HEK293 (cell line): ENCODE measurements around the gene SPACA4.
A peak's percentile ranks its signal among the peaks of the same experiment; 100 is the strongest.

Experiments
- KLF10 ChIP-seq: fragments of 450-650 bp; IDR thresholded peaks from 2 replicates; pipeline ENCODE4 v1.5.1; 2018; ENCODE audit warnings: missing biosample characterization, mild to moderate bottlenecking, missing genetic modification characterization
- KLF9 ChIP-seq: fragments of 450-650 bp; formaldehyde crosslinking; IDR thresholded peaks from 2 replicates; pipeline ENCODE4 v1.5.1; 2016; ENCODE audit warnings: missing biosample characterization, missing genetic modification characterization, low read depth
- MEIS1 ChIP-seq: sonication (generic); formaldehyde crosslinking; IDR thresholded peaks from 2 replicates; pipeline ENCODE4 v1.8.1; 2022; ENCODE audit warnings: missing genetic modification reagents, mild to moderate bottlenecking, borderline replicate concordance
- MYNN ChIP-seq: fragments of 450-650 bp; formaldehyde crosslinking; IDR thresholded peaks from 2 replicates; pipeline ENCODE4 v1.5.1; 2016; ENCODE audit warnings: missing biosample characterization, missing genetic modification characterization, borderline replicate concordance
- ZBTB21 ChIP-seq: fragments of 450-650 bp; formaldehyde crosslinking; IDR thresholded peaks from 2 replicates; pipeline ENCODE4 v1.5.1; 2017; ENCODE audit warnings: missing biosample characterization, missing genetic modification characterization
- ZNF133 ChIP-seq: fragments of 450-650 bp; formaldehyde crosslinking; IDR thresholded peaks from 2 replicates; pipeline ENCODE4 v1.5.1; 2016; ENCODE audit warnings: missing biosample characterization, missing genetic modification characterization
- ZNF138 ChIP-seq: fragments of 450-650 bp; formaldehyde crosslinking; IDR thresholded peaks from 2 replicates; pipeline ENCODE4 v1.5.1; 2016; ENCODE audit warnings: missing biosample characterization, missing genetic modification characterization, borderline replicate concordance
- ZNF169 ChIP-seq: fragments of 450-650 bp; formaldehyde crosslinking; IDR thresholded peaks from 2 replicates; pipeline ENCODE4 v1.5.1; 2016; ENCODE audit warnings: missing biosample characterization, missing genetic modification characterization
- ZNF211 ChIP-seq: fragments of 450-650 bp; formaldehyde crosslinking; IDR thresholded peaks from 2 replicates; pipeline ENCODE4 v1.5.1; 2016; ENCODE audit warnings: low read depth, missing biosample characterization, missing genetic modification characterization
- ZNF248 ChIP-seq: fragments of 450-650 bp; formaldehyde crosslinking; IDR thresholded peaks from 2 replicates; pipeline ENCODE4 v1.5.1; 2017; ENCODE audit warnings: missing biosample characterization, missing genetic modification characterization
- ZNF416 ChIP-seq: fragments of 450-650 bp; formaldehyde crosslinking; IDR thresholded peaks from 2 replicates; pipeline ENCODE4 v1.5.1; 2016; ENCODE audit warnings: missing biosample characterization, missing genetic modification characterization
- ZNF560 ChIP-seq: fragments of 450-650 bp; formaldehyde crosslinking; IDR thresholded peaks from 2 replicates; pipeline ENCODE4 v1.5.1; 2017; ENCODE audit warnings: missing biosample characterization, missing genetic modification characterization, borderline replicate concordance
- ZNF677 ChIP-seq: fragments of 450-650 bp; IDR thresholded peaks from 2 replicates; pipeline ENCODE4 v1.5.0; 2018; ENCODE audit warnings: missing biosample characterization, mild to moderate bottlenecking, missing genetic modification characterization, moderate library complexity
- ZNF777 ChIP-seq: fragments of 450-650 bp; formaldehyde crosslinking; IDR thresholded peaks from 2 replicates; pipeline ENCODE4 v1.5.1; 2017; ENCODE audit warnings: missing biosample characterization, missing genetic modification characterization, borderline replicate concordance
- ZNF785 ChIP-seq: fragments of 450-650 bp; formaldehyde crosslinking; IDR thresholded peaks from 2 replicates; pipeline ENCODE4 v1.5.1; 2016; ENCODE audit warnings: missing biosample characterization, missing genetic modification characterization
- ZNF830 ChIP-seq: fragments of 450-650 bp; IDR thresholded peaks from 2 replicates; pipeline ENCODE4 v1.5.0; 2018; ENCODE audit warnings: missing biosample characterization, missing genetic modification characterization, low read depth, mild to moderate bottlenecking, moderate library complexity
- ZXDB ChIP-seq: fragments of 450-650 bp; formaldehyde crosslinking; IDR thresholded peaks from 2 replicates; pipeline ENCODE4 v1.5.1; 2016; ENCODE audit warnings: missing biosample characterization, missing genetic modification characterization
- TF ChIP-seq, protein P1 (sequence below): fragments of 450-650 bp; formaldehyde crosslinking; IDR thresholded peaks from 2 replicates; pipeline ENCODE4 v1.5.1; 2016; ENCODE audit warnings: missing biosample characterization, missing genetic modification characterization
- TF ChIP-seq, protein P2 (sequence below): fragments of 450-650 bp; formaldehyde crosslinking; IDR thresholded peaks from 2 replicates; pipeline ENCODE4 v1.5.1; 2016; ENCODE audit warnings: missing biosample characterization, missing genetic modification characterization
- TF ChIP-seq, protein P3 (sequence below): fragments of 450-650 bp; formaldehyde crosslinking; IDR thresholded peaks from 2 replicates; pipeline ENCODE4 v1.5.1; 2016; ENCODE audit warnings: missing biosample characterization, missing genetic modification characterization
- TF ChIP-seq, protein P4 (sequence below): fragments of 450-650 bp; formaldehyde crosslinking; IDR thresholded peaks from 2 replicates; pipeline ENCODE4 v1.5.1; 2016; ENCODE audit warnings: missing biosample characterization, missing genetic modification characterization
- TF ChIP-seq, protein P5 (sequence below): fragments of 450-650 bp; formaldehyde crosslinking; IDR thresholded peaks from 2 replicates; pipeline ENCODE4 v1.5.1; 2016; ENCODE audit warnings: missing biosample characterization, missing genetic modification characterization
- TF ChIP-seq, protein P6 (sequence below): fragments of 450-650 bp; formaldehyde crosslinking; IDR thresholded peaks from 2 replicates; pipeline ENCODE4 v1.5.1; 2017; ENCODE audit warnings: missing biosample characterization, missing genetic modification characterization
- TF ChIP-seq, protein P7 (sequence below): fragments of 450-650 bp; formaldehyde crosslinking; IDR thresholded peaks from 2 replicates; pipeline ENCODE4 v1.5.1; 2016; ENCODE audit warnings: missing biosample characterization, missing genetic modification characterization

Gene SPACA4

DNA sequence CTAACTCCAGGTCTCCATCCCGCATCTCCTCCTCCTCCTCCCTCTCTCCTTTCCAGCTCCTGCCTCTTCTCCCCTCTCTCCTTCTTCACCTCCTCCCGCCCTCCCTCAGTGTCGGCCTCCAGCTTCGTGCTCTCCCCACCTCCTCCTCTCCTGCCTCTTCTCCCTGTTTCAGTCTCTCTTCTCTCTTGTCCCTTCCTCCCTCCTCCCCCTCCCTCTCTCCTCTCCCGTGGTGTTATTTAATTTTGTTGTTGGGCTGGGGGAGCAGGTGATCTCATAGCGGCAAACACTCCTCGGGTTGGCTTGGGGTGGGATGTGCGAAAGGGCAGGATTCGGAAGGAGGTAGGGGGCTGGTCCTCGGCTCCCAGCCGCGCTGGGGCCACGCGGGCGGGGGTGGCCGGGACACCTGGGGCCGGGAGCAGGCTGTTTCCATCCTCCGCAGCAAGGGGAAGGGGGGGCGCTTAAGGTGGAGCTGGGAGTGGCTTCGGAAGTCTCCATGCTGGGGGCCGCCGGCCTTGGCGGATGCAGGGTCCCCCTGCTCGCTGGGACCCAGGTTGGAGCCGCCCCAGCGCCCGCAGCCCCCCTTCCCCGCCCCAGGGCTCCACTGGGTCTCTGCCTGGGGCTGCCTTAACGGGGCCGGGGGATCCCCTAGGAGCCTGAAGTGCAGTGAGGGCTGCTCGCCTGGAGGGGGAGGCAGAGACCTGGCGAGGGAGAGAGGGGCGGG, 39.6 kb downstream of the SPACA4 start, which contains the start of gene CA11 (continued):
- TF ChIP-seq ZNF211 (no peak), KLF9 (peak; percentile 70), MYNN (tag by site-specific recombination) (no peak), ZNF560 (tag by site-specific recombination) (no peak), ZNF169 (tag by site-specific recombination) (0 out of 2 replicates have a peak, but pooled peaks have one; percentile 26), ZXDB (tag by site-specific recombination) (peak; percentile 80), ZNF416 (no peak), ZNF133 (tag by site-specific recombination) (no peak), ZNF777 (tag by site-specific recombination) (no peak; the same call in 1 of the 2 replicates), ZNF138 (tag by site-specific recombination) (no peak), ZBTB21 (tag by site-specific recombination) (no peak), KLF10 (tag by site-specific recombination) (peak; percentile 77), ZNF248 (tag by site-specific recombination) (no peak), ZNF830 (tag by site-specific recombination) (no peak), ZNF785 (tag by site-specific recombination) (peak; percentile 65; the same call in 1 of the 2 replicates), MEIS1 (no peak), ZNF677 (no peak)
- TF ChIP-seq, protein P1, sequence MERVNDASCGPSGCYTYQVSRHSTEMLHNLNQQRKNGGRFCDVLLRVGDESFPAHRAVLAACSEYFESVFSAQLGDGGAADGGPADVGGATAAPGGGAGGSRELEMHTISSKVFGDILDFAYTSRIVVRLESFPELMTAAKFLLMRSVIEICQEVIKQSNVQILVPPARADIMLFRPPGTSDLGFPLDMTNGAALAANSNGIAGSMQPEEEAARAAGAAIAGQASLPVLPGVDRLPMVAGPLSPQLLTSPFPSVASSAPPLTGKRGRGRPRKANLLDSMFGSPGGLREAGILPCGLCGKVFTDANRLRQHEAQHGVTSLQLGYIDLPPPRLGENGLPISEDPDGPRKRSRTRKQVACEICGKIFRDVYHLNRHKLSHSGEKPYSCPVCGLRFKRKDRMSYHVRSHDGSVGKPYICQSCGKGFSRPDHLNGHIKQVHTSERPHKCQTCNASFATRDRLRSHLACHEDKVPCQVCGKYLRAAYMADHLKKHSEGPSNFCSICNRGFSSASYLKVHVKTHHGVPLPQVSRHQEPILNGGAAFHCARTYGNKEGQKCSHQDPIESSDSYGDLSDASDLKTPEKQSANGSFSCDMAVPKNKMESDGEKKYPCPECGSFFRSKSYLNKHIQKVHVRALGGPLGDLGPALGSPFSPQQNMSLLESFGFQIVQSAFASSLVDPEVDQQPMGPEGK (tag by site-specific recombination): peak; percentile 98
- TF ChIP-seq, protein P2, sequence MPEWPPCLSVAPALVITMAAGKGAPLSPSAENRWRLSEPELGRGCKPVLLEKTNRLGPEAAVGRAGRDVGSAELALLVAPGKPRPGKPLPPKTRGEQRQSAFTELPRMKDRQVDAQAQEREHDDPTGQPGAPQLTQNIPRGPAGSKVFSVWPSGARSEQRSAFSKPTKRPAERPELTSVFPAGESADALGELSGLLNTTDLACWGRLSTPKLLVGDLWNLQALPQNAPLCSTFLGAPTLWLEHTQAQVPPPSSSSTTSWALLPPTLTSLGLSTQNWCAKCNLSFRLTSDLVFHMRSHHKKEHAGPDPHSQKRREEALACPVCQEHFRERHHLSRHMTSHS (tag by site-specific recombination): peak; percentile 0; the same call in 1 of the 2 replicates
- TF ChIP-seq, protein P3, sequence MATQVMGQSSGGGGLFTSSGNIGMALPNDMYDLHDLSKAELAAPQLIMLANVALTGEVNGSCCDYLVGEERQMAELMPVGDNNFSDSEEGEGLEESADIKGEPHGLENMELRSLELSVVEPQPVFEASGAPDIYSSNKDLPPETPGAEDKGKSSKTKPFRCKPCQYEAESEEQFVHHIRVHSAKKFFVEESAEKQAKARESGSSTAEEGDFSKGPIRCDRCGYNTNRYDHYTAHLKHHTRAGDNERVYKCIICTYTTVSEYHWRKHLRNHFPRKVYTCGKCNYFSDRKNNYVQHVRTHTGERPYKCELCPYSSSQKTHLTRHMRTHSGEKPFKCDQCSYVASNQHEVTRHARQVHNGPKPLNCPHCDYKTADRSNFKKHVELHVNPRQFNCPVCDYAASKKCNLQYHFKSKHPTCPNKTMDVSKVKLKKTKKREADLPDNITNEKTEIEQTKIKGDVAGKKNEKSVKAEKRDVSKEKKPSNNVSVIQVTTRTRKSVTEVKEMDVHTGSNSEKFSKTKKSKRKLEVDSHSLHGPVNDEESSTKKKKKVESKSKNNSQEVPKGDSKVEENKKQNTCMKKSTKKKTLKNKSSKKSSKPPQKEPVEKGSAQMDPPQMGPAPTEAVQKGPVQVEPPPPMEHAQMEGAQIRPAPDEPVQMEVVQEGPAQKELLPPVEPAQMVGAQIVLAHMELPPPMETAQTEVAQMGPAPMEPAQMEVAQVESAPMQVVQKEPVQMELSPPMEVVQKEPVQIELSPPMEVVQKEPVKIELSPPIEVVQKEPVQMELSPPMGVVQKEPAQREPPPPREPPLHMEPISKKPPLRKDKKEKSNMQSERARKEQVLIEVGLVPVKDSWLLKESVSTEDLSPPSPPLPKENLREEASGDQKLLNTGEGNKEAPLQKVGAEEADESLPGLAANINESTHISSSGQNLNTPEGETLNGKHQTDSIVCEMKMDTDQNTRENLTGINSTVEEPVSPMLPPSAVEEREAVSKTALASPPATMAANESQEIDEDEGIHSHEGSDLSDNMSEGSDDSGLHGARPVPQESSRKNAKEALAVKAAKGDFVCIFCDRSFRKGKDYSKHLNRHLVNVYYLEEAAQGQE (tag by site-specific recombination): no peak; the same call in 1 of the 2 replicates
- TF ChIP-seq, protein P4, sequence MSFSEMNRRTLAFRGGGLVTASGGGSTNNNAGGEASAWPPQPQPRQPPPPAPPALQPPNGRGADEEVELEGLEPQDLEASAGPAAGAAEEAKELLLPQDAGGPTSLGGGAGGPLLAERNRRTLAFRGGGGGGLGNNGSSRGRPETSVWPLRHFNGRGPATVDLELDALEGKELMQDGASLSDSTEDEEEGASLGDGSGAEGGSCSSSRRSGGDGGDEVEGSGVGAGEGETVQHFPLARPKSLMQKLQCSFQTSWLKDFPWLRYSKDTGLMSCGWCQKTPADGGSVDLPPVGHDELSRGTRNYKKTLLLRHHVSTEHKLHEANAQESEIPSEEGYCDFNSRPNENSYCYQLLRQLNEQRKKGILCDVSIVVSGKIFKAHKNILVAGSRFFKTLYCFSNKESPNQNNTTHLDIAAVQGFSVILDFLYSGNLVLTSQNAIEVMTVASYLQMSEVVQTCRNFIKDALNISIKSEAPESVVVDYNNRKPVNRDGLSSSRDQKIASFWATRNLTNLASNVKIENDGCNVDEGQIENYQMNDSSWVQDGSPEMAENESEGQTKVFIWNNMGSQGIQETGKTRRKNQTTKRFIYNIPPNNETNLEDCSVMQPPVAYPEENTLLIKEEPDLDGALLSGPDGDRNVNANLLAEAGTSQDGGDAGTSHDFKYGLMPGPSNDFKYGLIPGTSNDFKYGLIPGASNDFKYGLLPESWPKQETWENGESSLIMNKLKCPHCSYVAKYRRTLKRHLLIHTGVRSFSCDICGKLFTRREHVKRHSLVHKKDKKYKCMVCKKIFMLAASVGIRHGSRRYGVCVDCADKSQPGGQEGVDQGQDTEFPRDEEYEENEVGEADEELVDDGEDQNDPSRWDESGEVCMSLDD (tag by site-specific recombination): peak; percentile 88
- TF ChIP-seq, protein P5, sequence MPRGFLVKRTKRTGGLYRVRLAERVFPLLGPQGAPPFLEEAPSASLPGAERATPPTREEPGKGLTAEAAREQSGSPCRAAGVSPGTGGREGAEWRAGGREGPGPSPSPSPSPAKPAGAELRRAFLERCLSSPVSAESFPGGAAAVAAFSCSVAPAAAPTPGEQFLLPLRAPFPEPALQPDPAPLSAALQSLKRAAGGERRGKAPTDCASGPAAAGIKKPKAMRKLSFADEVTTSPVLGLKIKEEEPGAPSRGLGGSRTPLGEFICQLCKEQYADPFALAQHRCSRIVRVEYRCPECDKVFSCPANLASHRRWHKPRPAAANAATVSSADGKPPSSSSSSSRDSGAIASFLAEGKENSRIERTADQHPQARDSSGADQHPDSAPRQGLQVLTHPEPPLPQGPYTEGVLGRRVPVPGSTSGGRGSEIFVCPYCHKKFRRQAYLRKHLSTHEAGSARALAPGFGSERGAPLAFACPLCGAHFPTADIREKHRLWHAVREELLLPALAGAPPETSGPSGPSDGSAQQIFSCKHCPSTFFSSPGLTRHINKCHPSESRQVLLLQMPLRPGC (tag by site-specific recombination): 0 out of 2 replicates have a peak, but pooled peaks have one; percentile 38
- TF ChIP-seq, protein P6, sequence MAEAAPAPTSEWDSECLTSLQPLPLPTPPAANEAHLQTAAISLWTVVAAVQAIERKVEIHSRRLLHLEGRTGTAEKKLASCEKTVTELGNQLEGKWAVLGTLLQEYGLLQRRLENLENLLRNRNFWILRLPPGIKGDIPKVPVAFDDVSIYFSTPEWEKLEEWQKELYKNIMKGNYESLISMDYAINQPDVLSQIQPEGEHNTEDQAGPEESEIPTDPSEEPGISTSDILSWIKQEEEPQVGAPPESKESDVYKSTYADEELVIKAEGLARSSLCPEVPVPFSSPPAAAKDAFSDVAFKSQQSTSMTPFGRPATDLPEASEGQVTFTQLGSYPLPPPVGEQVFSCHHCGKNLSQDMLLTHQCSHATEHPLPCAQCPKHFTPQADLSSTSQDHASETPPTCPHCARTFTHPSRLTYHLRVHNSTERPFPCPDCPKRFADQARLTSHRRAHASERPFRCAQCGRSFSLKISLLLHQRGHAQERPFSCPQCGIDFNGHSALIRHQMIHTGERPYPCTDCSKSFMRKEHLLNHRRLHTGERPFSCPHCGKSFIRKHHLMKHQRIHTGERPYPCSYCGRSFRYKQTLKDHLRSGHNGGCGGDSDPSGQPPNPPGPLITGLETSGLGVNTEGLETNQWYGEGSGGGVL (tag by site-specific recombination): peak; percentile 100
- TF ChIP-seq, protein P7, sequence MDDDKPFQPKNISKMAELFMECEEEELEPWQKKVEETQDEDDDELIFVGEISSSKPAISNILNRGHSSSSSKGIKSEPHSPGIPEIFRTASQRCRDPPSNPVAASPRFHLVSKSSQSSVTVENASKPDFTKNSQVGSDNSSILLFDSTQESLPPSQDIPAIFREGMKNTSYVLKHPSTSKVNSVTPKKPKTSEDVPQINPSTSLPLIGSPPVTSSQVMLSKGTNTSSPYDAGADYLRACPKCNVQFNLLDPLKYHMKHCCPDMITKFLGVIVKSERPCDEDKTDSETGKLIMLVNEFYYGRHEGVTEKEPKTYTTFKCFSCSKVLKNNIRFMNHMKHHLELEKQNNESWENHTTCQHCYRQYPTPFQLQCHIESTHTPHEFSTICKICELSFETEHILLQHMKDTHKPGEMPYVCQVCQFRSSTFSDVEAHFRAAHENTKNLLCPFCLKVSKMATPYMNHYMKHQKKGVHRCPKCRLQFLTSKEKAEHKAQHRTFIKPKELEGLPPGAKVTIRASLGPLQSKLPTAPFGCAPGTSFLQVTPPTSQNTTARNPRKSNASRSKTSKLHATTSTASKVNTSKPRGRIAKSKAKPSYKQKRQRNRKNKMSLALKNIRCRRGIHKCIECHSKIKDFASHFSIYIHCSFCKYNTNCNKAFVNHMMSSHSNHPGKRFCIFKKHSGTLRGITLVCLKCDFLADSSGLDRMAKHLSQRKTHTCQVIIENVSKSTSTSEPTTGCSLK (tag by site-specific recombination): no peak
